Effector memory CD8-positive, alpha-beta T cell (primary cell): Measurements from ENCODE around the gene NDRG2.

Experiments used
- ATAC-seq: fragments of 150-1000 bp; cut with Tn5 transposase; replicated peaks from 2 replicates; pipeline ENCODE4 v1.10.0; 2021; ENCODE audit warnings: mild to moderate bottlenecking, moderate library complexity
- DNase-seq, 3 experiments: peaks; one replicate each; pipeline ENCODE4 v3.0.0; 2021
- H3K27ac Mint-ChIP-seq, 2 donors: one replicate each; pipeline ENCODE4 v1.8.0; 2022; ENCODE audit warnings: mild to moderate bottlenecking in 2 of 2, mixed read lengths in 2 of 2, moderate library complexity in 2 of 2
- H3K27me3 Mint-ChIP-seq, 2 donors: one replicate each; pipeline ENCODE4 v1.8.0; 2022; ENCODE audit warnings: mixed read lengths in 2 of 2
- H3K36me3 Mint-ChIP-seq: one replicate; pipeline ENCODE4 v1.8.0; 2022; ENCODE audit warnings: mild to moderate bottlenecking, moderate library complexity, mixed read lengths; ENCODE audit not compliant: insufficient read depth
- H3K4me1 Mint-ChIP-seq, 2 donors: one replicate each; pipeline ENCODE4 v1.8.0; 2022; ENCODE audit warnings: low read depth in 2 of 2, mixed read lengths in 2 of 2
- H3K4me3 Mint-ChIP-seq, 2 donors: one replicate each; pipeline ENCODE4 v1.8.0; 2022; ENCODE audit warnings: mild to moderate bottlenecking in 2 of 2, mixed read lengths in 2 of 2, moderate library complexity in 2 of 2
- H3K9me3 Mint-ChIP-seq, 2 donors: one replicate each; pipeline ENCODE4 v1.8.0; 2022; ENCODE audit warnings: mixed read lengths in 2 of 2

NDRG2 gene

GRCh38 chr14:21061347-21061668 lies 36.4 kb upstream of the NDRG2 start:
- Mint-ChIP-seq H3K4me3 (no peak overlapping the region), H3K4me1 (no peaks in the 10 kb centered on the region), H3K36me3 (no peaks in the 10 kb centered on the region), H3K9me3 (no peaks in the 10 kb centered on the region), H3K27me3 (peaks cover 59 to 70% of the 10 kb centered on the region in 2 donors), H3K27ac (no peak overlapping the region)
- no peak for DNase-seq
- ATAC-seq = no peak

GRCh38 chr14:21060614-21061346 lies 35.9 kb upstream of the NDRG2 start:
- ATAC-seq (no peak), DNase-seq (no peak)
- no peak overlapping the region for H3K27ac Mint-ChIP-seq
- H3K27me3 Mint-ChIP-seq = peaks cover 54 to 65% of the 10 kb centered on the region in 2 donors
- H3K9me3 Mint-ChIP-seq = no peaks in the 10 kb centered on the region
- H3K36me3 Mint-ChIP-seq = no peaks in the 10 kb centered on the region
- H3K4me1 Mint-ChIP-seq = no peaks in the 10 kb centered on the region
- no peak overlapping the region for H3K4me3 Mint-ChIP-seq

GRCh38 chr14:21059842-21060613 lies 35.2 kb upstream of the NDRG2 start:
- H3K27me3 Mint-ChIP-seq = peaks cover 46 to 57% of the 10 kb centered on the region in 2 donors
- ATAC-seq (no peak), DNase-seq (no peak)
- no peaks in the 10 kb centered on the region for H3K9me3 Mint-ChIP-seq
- no peak overlapping the region for H3K27ac Mint-ChIP-seq
- no peaks in the 10 kb centered on the region for H3K36me3 Mint-ChIP-seq
- no peak overlapping the region for H3K4me3 Mint-ChIP-seq
- H3K4me1 Mint-ChIP-seq = no peaks in the 10 kb centered on the region

- Mint-ChIP-seq H3K4me3 (no peak overlapping the region), H3K9me3 (no peaks in the 10 kb centered on the region), H3K27ac (no peak overlapping the region), H3K4me1 (no peaks in the 10 kb centered on the region), H3K36me3 (no peaks in the 10 kb centered on the region), H3K27me3 (peaks cover 43 to 54% of the 10 kb centered on the region in 2 donors)
- ATAC-seq = no peak
- no peak for DNase-seq
These were observed 34.0 kb upstream of the NDRG2 start for GRCh38 chr14:21058903-21059302.

- Mint-ChIP-seq H3K4me3 (no peak within 1 kb of the TSS), H3K27me3 (peaks cover 36 to 47% of the 10 kb centered on the region in 2 donors), H3K9me3 (no peaks in the 10 kb centered on the region), H3K36me3 (no peaks in the 10 kb centered on the region), H3K27ac (no peak within 1 kb of the TSS), H3K4me1 (no peaks in the 10 kb centered on the region)
- ATAC-seq = no peak
- DNase-seq = no peak
These were observed 33.2 kb upstream of the NDRG2 start, which contains the start of gene RNASE8 for GRCh38 chr14:21057803-21058675. RNASE8 (plus strand) TSS chr14:21057822; CDS start chr14:21057893, 71 bp downstream.

GRCh38 chr14:21056520-21057163 lies 31.8 kb upstream of the NDRG2 start:
- no peaks in the 10 kb centered on the region for H3K9me3 Mint-ChIP-seq
- H3K4me1 Mint-ChIP-seq = no peaks in the 10 kb centered on the region
- ATAC-seq = no peak
- H3K36me3 Mint-ChIP-seq = no peaks in the 10 kb centered on the region
- H3K27me3 Mint-ChIP-seq = peaks cover 33 to 48% of the 10 kb centered on the region in 2 donors
- no peak overlapping the region for H3K27ac Mint-ChIP-seq
- no peak for DNase-seq
- H3K4me3 Mint-ChIP-seq = no peak overlapping the region

GRCh38 chr14:21055432-21056117 lies 30.7 kb upstream of the NDRG2 start:
- DNase-seq (no peak), ATAC-seq (no peak)
- Mint-ChIP-seq H3K9me3 (no peaks in the 10 kb centered on the region), H3K36me3 (no peaks in the 10 kb centered on the region), H3K4me1 (no peaks in the 10 kb centered on the region), H3K4me3 (no peak overlapping the region), H3K27ac (no peak overlapping the region), H3K27me3 (peaks cover 30 to 47% of the 10 kb centered on the region in 2 donors)

- H3K27me3 Mint-ChIP-seq = peaks cover 22 to 47% of the 10 kb centered on the region in 2 donors
- DNase-seq = no peak
These were observed 29.9 kb upstream of the NDRG2 start for GRCh38 chr14:21054768-21055145.

GRCh38 chr14:21054123-21054767 lies 29.4 kb upstream of the NDRG2 start:
- peaks cover 21 to 47% of the 10 kb centered on the region in 2 donors for H3K27me3 Mint-ChIP-seq
- H3K9me3 Mint-ChIP-seq = no peaks in the 10 kb centered on the region
- ATAC-seq (no peak), DNase-seq (no peak)
- H3K4me3 Mint-ChIP-seq = no peak overlapping the region
- no peaks in the 10 kb centered on the region for H3K4me1 Mint-ChIP-seq
- H3K36me3 Mint-ChIP-seq = no peaks in the 10 kb centered on the region
- H3K27ac Mint-ChIP-seq = peak overlapping the region in 1 of 2 donors; percentile 12

More at GRCh38 chr14:21054768-21055145, 29.9 kb upstream of the NDRG2 start:
- Mint-ChIP-seq H3K27ac (no peak overlapping the region), H3K4me1 (no peaks in the 10 kb centered on the region), H3K36me3 (no peaks in the 10 kb centered on the region), H3K9me3 (no peaks in the 10 kb centered on the region), H3K4me3 (no peak overlapping the region)
- ATAC-seq = no peak

GRCh38 chr14:21053184-21054122 lies 28.6 kb upstream of the NDRG2 start:
- H3K36me3 Mint-ChIP-seq = no peaks in the 10 kb centered on the region

GRCh38 chr14:21050597-21050996 lies 25.7 kb upstream of the NDRG2 start:
- H3K27ac Mint-ChIP-seq = no peak overlapping the region
- H3K36me3 Mint-ChIP-seq = no peaks in the 10 kb centered on the region
- no peak overlapping the region for H3K4me3 Mint-ChIP-seq
- no peaks in the 10 kb centered on the region for H3K9me3 Mint-ChIP-seq
- H3K27me3 Mint-ChIP-seq = peaks cover 24 to 45% of the 10 kb centered on the region in 2 donors
- no peak for ATAC-seq
- H3K4me1 Mint-ChIP-seq = no peaks in the 10 kb centered on the region
- no peak for DNase-seq

More at GRCh38 chr14:21053184-21054122, 28.6 kb upstream of the NDRG2 start:
- Mint-ChIP-seq H3K4me1 (no peaks in the 10 kb centered on the region), H3K27me3 (peaks cover 23 to 49% of the 10 kb centered on the region in 2 donors), H3K27ac (peak overlapping the region in 1 of 2 donors; percentile 12), H3K9me3 (no peaks in the 10 kb centered on the region), H3K4me3 (no peak overlapping the region)
- ATAC-seq (no peak), DNase-seq (no peak)
